ENCODE results near the gene SPDEF.

GRCh38 chr6:34558172-34558714 lies 2.1 kb upstream of the SPDEF start:
- TF ChIP-seq CTCF (IDR thresholded peaks at IDR 0.05) (no peak), POLR2A (IDR thresholded peaks at IDR 0.05) (no peak)
